K562 (cell line): ENCODE measurements around the gene TTL. TPM values are rescaled to one million over a fixed set of nuclear protein-coding genes. Genes with fewer than 3 reads are reported as not detected.

ENCODE experiments used
- CSDE1 ChIP-seq, 2 experiments: fragments of 450-650 bp; IDR thresholded peaks; 2 replicates each; pipeline ENCODE4 v1.6.1; 2016; ENCODE audit warnings: mild to moderate bottlenecking in 1 of 2
- CUX1 ChIP-seq: fragments of 200-800 bp; sonication (Bioruptor generic); IDR thresholded peaks from 2 replicates; pipeline ENCODE4 v1.6.1; 2016; ENCODE audit warnings: missing genetic modification characterization, missing compliant biosample characterization
- ELK3 ChIP-seq: fragments of 450-650 bp; formaldehyde crosslinking; IDR thresholded peaks from 2 replicates; pipeline ENCODE4 v1.4.0; 2020; ENCODE audit warnings: mild to moderate bottlenecking
- EWSR1 ChIP-seq: fragments of 450-650 bp; IDR thresholded peaks from 2 replicates; pipeline ENCODE4 v1.6.1; 2018; ENCODE audit warnings: borderline replicate concordance, mild to moderate bottlenecking, low read depth, moderate library complexity; ENCODE audit not compliant: partially characterized antibody
- FOXJ2 ChIP-seq: fragments of 200-800 bp; sonication (Bioruptor generic); IDR thresholded peaks from 2 replicates; pipeline ENCODE4 v1.6.1; 2016; ENCODE audit warnings: missing genetic modification characterization, missing compliant biosample characterization
- GATAD2B ChIP-seq: fragments of 450-650 bp; IDR thresholded peaks from 2 replicates; pipeline ENCODE4 v1.6.1; 2017; ENCODE audit warnings: mild to moderate bottlenecking, borderline replicate concordance
- KLF13 ChIP-seq: fragments of 450-650 bp; IDR thresholded peaks from 2 replicates; pipeline ENCODE4 v1.6.1; 2016; ENCODE audit warnings: missing genetic modification characterization, low read depth, mild to moderate bottlenecking, missing compliant biosample characterization, moderate library complexity, borderline replicate concordance
- MECOM ChIP-seq: fragments of 250-450 bp; sonication (Bioruptor Pico); IDR thresholded peaks from 2 replicates; pipeline ENCODE4 v1.8.0; 2022; ENCODE audit warnings: inconsistent platforms
- MTA2 ChIP-seq: fragments of 450-650 bp; IDR thresholded peaks from 2 replicates; pipeline ENCODE4 v1.6.1; 2016; ENCODE audit warnings: low read depth
- NFIX ChIP-seq: fragments of 250-450 bp; sonication (Bioruptor Pico); IDR thresholded peaks from 2 replicates; pipeline ENCODE4 v1.4.0; 2020; ENCODE audit warnings: low read depth, mild to moderate bottlenecking, moderate library complexity
- RNF2 ChIP-seq: sonication (generic); IDR thresholded peaks from 2 replicates; pipeline ENCODE4 v1.6.1; 2016
- SAP30 ChIP-seq: fragments of 200-600 bp; sonication (generic); IDR thresholded peaks from 2 replicates; pipeline ENCODE4 v1.6.1; 2012; ENCODE audit warnings: borderline replicate concordance, low read depth, mild to moderate bottlenecking, moderate library complexity, low read length, control low read depth, inconsistent platforms; ENCODE audit not compliant: insufficient read depth, poor library complexity, severe bottlenecking
- TAF7 ChIP-seq: fragments of 450-650 bp; IDR thresholded peaks from 2 replicates; pipeline ENCODE4 v1.6.1; 2016; ENCODE audit warnings: missing genetic modification characterization, missing compliant biosample characterization
- TSC22D4 ChIP-seq: fragments of 450-650 bp; IDR thresholded peaks from 2 replicates; pipeline ENCODE4 v1.6.1; 2016; ENCODE audit warnings: missing genetic modification characterization, missing biosample characterization, control low read depth
- ZC3H11A ChIP-seq: IDR thresholded peaks from 2 replicates; pipeline ENCODE4 v1.6.1; 2012; ENCODE audit warnings: low read depth, low read length, improper control_type of control experiment
- ZNF253 ChIP-seq: fragments of 250-450 bp; sonication (Bioruptor Pico); conservative IDR thresholded peaks from 2 replicates; pipeline ENCODE4 v1.6.1; 2021; ENCODE audit warnings: mild to moderate bottlenecking
- ZNF354B ChIP-seq: fragments of 250-450 bp; sonication (Bioruptor Pico); IDR thresholded peaks from 2 replicates; pipeline ENCODE4 v1.4.0; 2020
- ZNF445 ChIP-seq: fragments of 250-450 bp; sonication (Bioruptor Pico); IDR thresholded peaks from 2 replicates; pipeline ENCODE4 v1.4.0; 2020; ENCODE audit warnings: low read depth, mild to moderate bottlenecking, moderate library complexity
- ZNF511 ChIP-seq: sonication (generic); formaldehyde crosslinking; IDR thresholded peaks from 2 replicates; pipeline ENCODE4 v1.8.0; 2022; ENCODE audit warnings: mild to moderate bottlenecking, missing genetic modification reagents
- ZNF764 ChIP-seq: fragments of 250-450 bp; sonication (Bioruptor Pico); IDR thresholded peaks from 2 replicates; pipeline ENCODE4 v1.4.0; 2020; ENCODE audit warnings: low read depth, mild to moderate bottlenecking, moderate library complexity
- polyA plus RNA-seq, 8 experiments: library from polyadenylated mRNA; depleted of rRNA in 4 of 8; stranded (reverse) in 5 of 8; unstranded in 3 of 8; fragments of >200 nt; fragmentation: Nextera tagmentation in 2 of 8; fragmentation: Illumina TruSeq in 1 of 8; extraction: Ambion mirVana in 2 of 8; extraction: Trizol in 1 of 8; gene quantifications; 2 replicates each; pipeline versions ENCODE4 v1.2.1 to v1.2.3, GENCODE V29; 2011 to 2014; ENCODE audit warnings: inconsistent platforms in 1 of 8, missing spikeins in 1 of 8
- total RNA-seq, 7 experiments: library from RNA; depleted of rRNA in 6 of 7; stranded (reverse); fragments of >200 nt in 6 of 7; fragmentation: Illumina TruSeq in 2 of 7; extraction: Trizol in 2 of 7; gene quantifications; 2 replicates each; pipeline versions ENCODE4 v1.2.1 to v1.2.3, GENCODE V29; 2011 to 2021; ENCODE audit warnings: low replicate concordance in 1 of 7

TTL gene
- total and polyA plus RNA-seq, 9 of the 15 experiments (the other 6 are each of a cell fraction or from before 2014, with no cell fraction given), result 9.4 to 54.4 (median 34.9) TPM

- no peak for TF ChIP-seq CUX1 (CRISPR knock-in tag)
- TF ChIP-seq TSC22D4 (tag), result no peak
- TF ChIP-seq ZNF764 (CRISPR knock-in tag), result no peak
- TF ChIP-seq GATAD2B, result no peak
- TF ChIP-seq KLF13 (tag), result no peak
- TF ChIP-seq RNF2, result no peak; the same call in 1 of the 2 replicates
- TF ChIP-seq SAP30, result no peak
- TF ChIP-seq ZNF253 (CRISPR knock-in tag), result no peak
- TF ChIP-seq ZNF445 (CRISPR knock-in tag), result no peak; the same call in 1 of the 2 replicates
- no peak for TF ChIP-seq FOXJ2
- no peak for TF ChIP-seq MTA2
- TF ChIP-seq CSDE1 (IDR thresholded peaks at IDR 0.05), result no peak
- no peak for TF ChIP-seq EWSR1
- peak; percentile 11; the same call in 1 of the 2 replicates for TF ChIP-seq MECOM (CRISPR knock-in tag)
- TF ChIP-seq ZC3H11A, result no peak
- no peak for TF ChIP-seq NFIX (CRISPR knock-in tag)
- TF ChIP-seq TAF7 (tag), result peak; percentile 6; the same call in 1 of the 2 replicates
- TF ChIP-seq ELK3, result no peak
- TF ChIP-seq ZNF354B (CRISPR knock-in tag), result no peak
- TF ChIP-seq ZNF511 (CRISPR knock-in tag), result no peak
Observed at GRCh38 chr2:112541315-112542122, 59.6 kb downstream of the TTL start (continued).
